PC-3 (cell line): Measurements from ENCODE around the gene DOCK4.

Experiments
- EZH2 ChIP-seq: fragments of 300-600 bp; sonication (generic); IDR thresholded peaks from one replicate; pipeline ENCODE4 v1.6.1; 2017; ENCODE audit warnings: antibody characterized with exemption, mild to moderate bottlenecking, low read length; ENCODE audit not compliant: unreplicated experiment
- EZH2phosphoT487 ChIP-seq: fragments of 300-600 bp; sonication (generic); IDR thresholded peaks from 2 replicates; pipeline ENCODE4 v1.6.1; 2018; ENCODE audit warnings: mild to moderate bottlenecking, antibody characterized with exemption, low read length, borderline replicate concordance
- TF ChIP-seq, protein P1 (sequence below): fragments of 300-600 bp; sonication (generic); conservative IDR thresholded peaks from 2 replicates; pipeline ENCODE4 v1.5.1; 2017; ENCODE audit warnings: antibody characterized with exemption, low read depth, mild to moderate bottlenecking, low read length

DNA sequence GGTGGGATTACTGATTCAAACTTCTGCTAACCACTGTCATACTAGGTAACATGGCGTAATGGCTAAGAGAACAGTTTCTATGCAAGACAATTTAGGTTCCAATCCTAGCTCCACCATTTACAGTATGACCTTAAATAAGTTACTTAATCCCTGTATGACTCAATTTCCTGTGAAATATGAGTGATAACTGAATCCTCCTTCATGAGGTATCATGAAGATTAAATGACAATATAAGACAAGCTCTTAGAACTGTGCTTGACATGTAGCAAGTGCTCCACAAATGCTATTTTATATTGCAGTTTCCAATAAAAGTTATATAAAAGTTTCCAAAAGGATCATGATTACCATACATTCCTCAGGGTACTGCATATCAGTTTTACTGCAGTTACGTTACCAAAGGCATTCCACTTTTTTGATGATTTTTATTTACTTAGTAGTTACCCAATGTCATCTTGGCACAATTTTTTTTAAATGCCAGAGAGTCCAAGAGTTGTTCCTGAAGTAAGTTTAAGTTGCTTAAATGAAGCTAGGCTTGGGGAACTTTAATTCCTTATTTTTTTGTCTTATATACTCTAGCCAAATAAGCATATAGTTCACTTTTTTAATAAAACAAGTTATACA, 7.1 kb downstream of the DOCK4 start:
- TF ChIP-seq, protein P1, sequence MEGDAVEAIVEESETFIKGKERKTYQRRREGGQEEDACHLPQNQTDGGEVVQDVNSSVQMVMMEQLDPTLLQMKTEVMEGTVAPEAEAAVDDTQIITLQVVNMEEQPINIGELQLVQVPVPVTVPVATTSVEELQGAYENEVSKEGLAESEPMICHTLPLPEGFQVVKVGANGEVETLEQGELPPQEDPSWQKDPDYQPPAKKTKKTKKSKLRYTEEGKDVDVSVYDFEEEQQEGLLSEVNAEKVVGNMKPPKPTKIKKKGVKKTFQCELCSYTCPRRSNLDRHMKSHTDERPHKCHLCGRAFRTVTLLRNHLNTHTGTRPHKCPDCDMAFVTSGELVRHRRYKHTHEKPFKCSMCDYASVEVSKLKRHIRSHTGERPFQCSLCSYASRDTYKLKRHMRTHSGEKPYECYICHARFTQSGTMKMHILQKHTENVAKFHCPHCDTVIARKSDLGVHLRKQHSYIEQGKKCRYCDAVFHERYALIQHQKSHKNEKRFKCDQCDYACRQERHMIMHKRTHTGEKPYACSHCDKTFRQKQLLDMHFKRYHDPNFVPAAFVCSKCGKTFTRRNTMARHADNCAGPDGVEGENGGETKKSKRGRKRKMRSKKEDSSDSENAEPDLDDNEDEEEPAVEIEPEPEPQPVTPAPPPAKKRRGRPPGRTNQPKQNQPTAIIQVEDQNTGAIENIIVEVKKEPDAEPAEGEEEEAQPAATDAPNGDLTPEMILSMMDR: no peak
- TF ChIP-seq EZH2phosphoT487: no peak
- no peak for TF ChIP-seq EZH2
